ENCODE results near the gene IQSEC1. TPM values are rescaled to one million over a fixed set of nuclear protein-coding genes. Genes with fewer than 3 reads are reported as not detected.

Gene IQSEC1
- total RNA-seq, 2 experiments from 2014 or later = 36.8 to 40.4 TPM

- H3K4me3 Mint-ChIP-seq = no peak overlapping the region
- CTCF ChIA-PET = interaction anchor here (0.7 to 2.4 kb wide), 23 partner anchors 8 to 1890 kb away, joined by 3 to 21 read pairs (median 4); partner anchors contain the start of gene HDAC11
- POLR2A ChIA-PET = no interaction called here
- ATAC-seq (no peak), DNase-seq (no peak)
- no peaks in the 10 kb centered on the region for H3K36me3 Mint-ChIP-seq (ENCODE audit: low read depth)
- H3K27me3 Mint-ChIP-seq = no peaks in the 10 kb centered on the region
- intact Hi-C loops (cut with DNase I, micrococcal nuclease) = loop anchor here (1.0 to 5.0 kb wide), 6 partner anchors 189 to 558 kb away; no protein-coding TSS in a partner anchor
- no peaks in the 10 kb centered on the region for H3K9me3 Mint-ChIP-seq (ENCODE audit: low read depth)
- H3K4me1 Mint-ChIP-seq = peaks cover 2% of the 10 kb centered on the region
- H3K27ac Mint-ChIP-seq = no peak overlapping the region
These were observed 19.7 kb upstream of the IQSEC1 start for GRCh38 chr3:13092621-13093617.

- ATAC-seq (peak; percentile 92), DNase-seq (peak; percentile 90)
- ChIA-PET CTCF (interaction anchor here (0.6 to 2.4 kb wide), 40 partner anchors 11 to 1891 kb away, joined by 3 to 21 read pairs (median 3); partner anchors contain the start of genes HDAC11 and IQSEC1), POLR2A (interaction anchor here (0.5 to 0.8 kb wide), 4 partner anchors 80 to 905 kb away, joined by 3 to 4 read pairs (median 3); no protein-coding TSS in a partner anchor)
- H3K36me3 Mint-ChIP-seq (ENCODE audit: low read depth) = no peaks in the 10 kb centered on the region
- intact Hi-C loops (cut with DNase I, micrococcal nuclease) = loop anchor here (1.0 to 5.0 kb wide), 6 partner anchors 190 to 559 kb away; no protein-coding TSS in a partner anchor
- no peaks in the 10 kb centered on the region for H3K27me3 Mint-ChIP-seq
- peaks cover 2% of the 10 kb centered on the region for H3K4me1 Mint-ChIP-seq
- H3K4me3 Mint-ChIP-seq = no peak overlapping the region
- H3K27ac Mint-ChIP-seq = no peak overlapping the region
- H3K9me3 Mint-ChIP-seq (ENCODE audit: low read depth) = no peaks in the 10 kb centered on the region
These were observed 18.8 kb upstream of the IQSEC1 start for GRCh38 chr3:13091898-13092611.

- ATAC-seq (no peak), DNase-seq (no peak)
- Mint-ChIP-seq H3K9me3 (ENCODE audit: low read depth) (no peaks in the 10 kb centered on the region), H3K27ac (no peak overlapping the region), H3K4me3 (no peak overlapping the region), H3K27me3 (no peaks in the 10 kb centered on the region), H3K36me3 (ENCODE audit: low read depth) (no peaks in the 10 kb centered on the region), H3K4me1 (peaks cover 2% of the 10 kb centered on the region)
- POLR2A ChIA-PET = no interaction called here
- intact Hi-C loops (cut with DNase I, micrococcal nuclease) = no loop called here
- CTCF ChIA-PET = interaction anchor here (0.9 kb wide), 1 partner anchor 364 kb away, joined by 3 read pairs; no protein-coding TSS in a partner anchor
These were observed 15.1 kb upstream of the IQSEC1 start for GRCh38 chr3:13088028-13089006.

- DNase-seq = no peak
- no peak for ATAC-seq
- Mint-ChIP-seq H3K4me1 (peaks cover 2% of the 10 kb centered on the region), H3K4me3 (no peak overlapping the region), H3K36me3 (ENCODE audit: low read depth) (no peaks in the 10 kb centered on the region), H3K27ac (no peak overlapping the region), H3K9me3 (ENCODE audit: low read depth) (no peaks in the 10 kb centered on the region), H3K27me3 (no peaks in the 10 kb centered on the region)
- POLR2A ChIA-PET = no interaction called here
- intact Hi-C loops (cut with DNase I, micrococcal nuclease) = no loop called here
- CTCF ChIA-PET = no interaction called here
These were observed 14.2 kb upstream of the IQSEC1 start for GRCh38 chr3:13087320-13087990.

GRCh38 chr3:13086531-13086981 is 13.3 kb upstream of the IQSEC1 start:
- CTCF ChIA-PET = no interaction called here

GRCh38 chr3:13085846-13086179 is 12.6 kb upstream of the IQSEC1 start:
- Mint-ChIP-seq H3K4me1 (no peaks in the 10 kb centered on the region), H3K36me3 (ENCODE audit: low read depth) (no peaks in the 10 kb centered on the region), H3K4me3 (no peak overlapping the region), H3K9me3 (ENCODE audit: low read depth) (no peaks in the 10 kb centered on the region), H3K27me3 (no peaks in the 10 kb centered on the region), H3K27ac (no peak overlapping the region)
- intact Hi-C loops (cut with DNase I, micrococcal nuclease) = no loop called here
- ATAC-seq = no peak
- ChIA-PET CTCF (no interaction called here), POLR2A (no interaction called here)
- no peak for DNase-seq

More at GRCh38 chr3:13086531-13086981, 13.3 kb upstream of the IQSEC1 start:
- no peak for DNase-seq
- no peaks in the 10 kb centered on the region for H3K36me3 Mint-ChIP-seq (ENCODE audit: low read depth)
- no peaks in the 10 kb centered on the region for H3K27me3 Mint-ChIP-seq
- intact Hi-C loops (cut with DNase I, micrococcal nuclease) = no loop called here
- POLR2A ChIA-PET = no interaction called here
- no peaks in the 10 kb centered on the region for H3K9me3 Mint-ChIP-seq (ENCODE audit: low read depth)
- no peak overlapping the region for H3K4me3 Mint-ChIP-seq
- no peak for ATAC-seq
- no peak overlapping the region for H3K27ac Mint-ChIP-seq
- no peaks in the 10 kb centered on the region for H3K4me1 Mint-ChIP-seq

GRCh38 chr3:13085081-13085845 is 12.0 kb upstream of the IQSEC1 start:
- ChIA-PET POLR2A (no interaction called here), CTCF (interaction anchor here (0.7 to 1.0 kb wide), 3 partner anchors 8 to 1655 kb away, joined by 3 read pairs; no protein-coding TSS in a partner anchor)
- H3K4me3 Mint-ChIP-seq = no peak overlapping the region
- intact Hi-C loops (cut with DNase I, micrococcal nuclease) = no loop called here
- H3K27ac Mint-ChIP-seq = no peak overlapping the region
- ATAC-seq (no peak), DNase-seq (no peak)
- no peaks in the 10 kb centered on the region for H3K4me1 Mint-ChIP-seq
- H3K9me3 Mint-ChIP-seq (ENCODE audit: low read depth) = no peaks in the 10 kb centered on the region
- no peaks in the 10 kb centered on the region for H3K27me3 Mint-ChIP-seq
- H3K36me3 Mint-ChIP-seq (ENCODE audit: low read depth) = no peaks in the 10 kb centered on the region

GRCh38 chr3:13083898-13084297 is 10.7 kb upstream of the IQSEC1 start:
- H3K9me3 Mint-ChIP-seq (ENCODE audit: low read depth) = no peaks in the 10 kb centered on the region
- H3K4me1 Mint-ChIP-seq = no peaks in the 10 kb centered on the region
- no peak overlapping the region for H3K27ac Mint-ChIP-seq
- no peak for DNase-seq
- no peaks in the 10 kb centered on the region for H3K27me3 Mint-ChIP-seq
- POLR2A ChIA-PET = no interaction called here
- intact Hi-C loops (cut with DNase I, micrococcal nuclease) = no loop called here
- H3K4me3 Mint-ChIP-seq = no peak overlapping the region
- ATAC-seq = no peak
- CTCF ChIA-PET = interaction anchor here (1.0 kb wide), 1 partner anchor 9 kb away, joined by 3 read pairs; no protein-coding TSS in a partner anchor
- H3K36me3 Mint-ChIP-seq (ENCODE audit: low read depth) = no peaks in the 10 kb centered on the region

- no peaks in the 10 kb centered on the region for H3K36me3 Mint-ChIP-seq (ENCODE audit: low read depth)
- H3K4me1 Mint-ChIP-seq = no peaks in the 10 kb centered on the region
- ChIA-PET POLR2A (no interaction called here), CTCF (no interaction called here)
- ATAC-seq (no peak), DNase-seq (no peak)
- no peak overlapping the region for H3K27ac Mint-ChIP-seq
- intact Hi-C loops (cut with DNase I, micrococcal nuclease) = no loop called here
- no peaks in the 10 kb centered on the region for H3K9me3 Mint-ChIP-seq (ENCODE audit: low read depth)
- H3K4me3 Mint-ChIP-seq = no peak overlapping the region
- H3K27me3 Mint-ChIP-seq = no peaks in the 10 kb centered on the region
These were observed 10.0 kb upstream of the IQSEC1 start for GRCh38 chr3:13083254-13083653.

- CTCF ChIA-PET = no interaction called here
- peaks cover 4% of the 10 kb centered on the region for H3K4me1 Mint-ChIP-seq
- intact Hi-C loops (cut with DNase I, micrococcal nuclease) = no loop called here
- no peak overlapping the region for H3K27ac Mint-ChIP-seq
- H3K4me3 Mint-ChIP-seq = no peak overlapping the region
- H3K9me3 Mint-ChIP-seq (ENCODE audit: low read depth) = no peaks in the 10 kb centered on the region
- H3K27me3 Mint-ChIP-seq = no peaks in the 10 kb centered on the region
- no peak for DNase-seq
- POLR2A ChIA-PET = no interaction called here
- no peak for ATAC-seq
- no peaks in the 10 kb centered on the region for H3K36me3 Mint-ChIP-seq (ENCODE audit: low read depth)
These were observed 9.4 kb upstream of the IQSEC1 start for GRCh38 chr3:13082677-13083076.

Data from activated CD4-positive, alpha-beta T cell treated with anti-CD3 and anti-CD28 coated beads for 36 hours (primary cell).